CD4-positive, alpha-beta T cell (primary cell): ENCODE data around the gene IFT43. TPM values are rescaled to one million over a fixed set of nuclear protein-coding genes. Genes with fewer than 3 reads are reported as not detected.

ENCODE experiments used
- ATAC-seq: fragments of 200-7000 bp; cut with Tn5 transposase; one replicate; pipeline ENCODE4 v1.10.0; 2022; ENCODE audit warnings: mild to moderate bottlenecking; ENCODE audit not compliant: poor library complexity
- CTCF ChIA-PET: fragments of 350-600 bp; sonication (Branson Sonifier 250); formaldehyde crosslinking; loops from one replicate; lab custom pipeline; 2021; ENCODE audit warnings: antibody characterized with exemption, inconsistent platforms; lab: Charles Lee
- POLR2A ChIA-PET: fragments of 350-600 bp; sonication (Branson Sonifier 250); formaldehyde crosslinking; loops from one replicate; lab custom pipeline; 2021; ENCODE audit warnings: antibody characterized with exemption, inconsistent platforms; lab: Charles Lee
- DNase-seq, 14 experiments: peaks; one replicate each; pipeline ENCODE4 v3.0.0-alpha.2; 2013 to 2020; ENCODE audit warnings: mixed read lengths in 2 of 14
- H3K27ac ChIP-seq, 2 donors: one replicate each; pipeline versions ENCODE4 v1.5.1 to v1.7.0; 2013; ENCODE audit warnings: low read length in 2 of 2, low read depth in 1 of 2, mild to moderate bottlenecking in 1 of 2
- H3K27me3 ChIP-seq, 2 experiments: 1 replicate in 1 of 2; 2 replicates in 1 of 2; pipeline versions ENCODE4 v1.6.1 to v1.7.0; 2013; ENCODE audit warnings: low read length in 2 of 2, control low read depth in 1 of 2, mild to moderate bottlenecking in 1 of 2, moderate library complexity in 1 of 2; ENCODE audit not compliant: insufficient read depth in 2 of 2, control insufficient read depth in 1 of 2
- H3K36me3 ChIP-seq: one replicate; pipeline ENCODE4 v1.6.1; 2013; ENCODE audit warnings: low read length, control low read depth; ENCODE audit not compliant: insufficient read depth
- H3K4me1 ChIP-seq: one replicate; pipeline ENCODE4 v1.6.1; 2013; ENCODE audit warnings: low read length, control low read depth; ENCODE audit not compliant: insufficient read depth
- H3K4me3 ChIP-seq: one replicate; pipeline ENCODE4 v1.5.1; 2013; ENCODE audit warnings: mild to moderate bottlenecking, low read length, moderate library complexity
- H3K9me3 ChIP-seq, 2 experiments: 1 replicate in 1 of 2; 2 replicates in 1 of 2; pipeline versions ENCODE4 v1.6.1 to v1.7.0; 2013; ENCODE audit warnings: low read length in 2 of 2, mild to moderate bottlenecking in 2 of 2, control low read depth in 1 of 2, moderate library complexity in 1 of 2; ENCODE audit not compliant: control insufficient read depth in 1 of 2, insufficient read depth in 1 of 2
- H3K27ac Mint-ChIP-seq: one replicate; pipeline ENCODE4 v1.8.0; 2020; ENCODE audit warnings: mixed read lengths
- H3K27me3 Mint-ChIP-seq: one replicate; pipeline ENCODE4 v1.8.0; 2021; ENCODE audit warnings: mixed read lengths
- H3K36me3 Mint-ChIP-seq: one replicate; pipeline ENCODE4 v1.8.0; 2021; ENCODE audit warnings: low read depth, mixed read lengths
- H3K4me1 Mint-ChIP-seq: one replicate; pipeline ENCODE4 v1.8.0; 2021; ENCODE audit warnings: low read depth, mixed read lengths
- H3K4me3 Mint-ChIP-seq: one replicate; pipeline ENCODE4 v1.8.0; 2020; ENCODE audit warnings: mild to moderate bottlenecking, mixed read lengths
- H3K9me3 Mint-ChIP-seq: one replicate; pipeline ENCODE4 v1.8.0; 2020; ENCODE audit warnings: mixed read lengths
- CTCF ChIP-seq: fragments of 200-600 bp; IDR thresholded peaks from one replicate; pipeline ENCODE4 v1.8.0; 2022; ENCODE audit warnings: antibody characterized with exemption, mild to moderate bottlenecking
- intact Hi-C, 2 experiments: fragments of 100-400 bp; cut with DNase I in 1 of 2; cut with micrococcal nuclease in 1 of 2; formaldehyde crosslinking; loops; one replicate each; pipeline versions ENCODE4 v1.15.1 to v1.9.0; 2023 to 2025; cut with DNase I, micrococcal nuclease
- total RNA-seq, 174 experiments: library from RNA in 2 of 174; stranded (reverse) in 2 of 174; gene quantifications; one replicate each; pipeline ENCODE4 v1.2.3 and lab custom pipeline; 2021 to 2026

Gene IFT43
- total RNA-seq, 2 experiments from 2014 or later, result 10.0 to 11.1 TPM

- TF ChIP-seq CTCF, result no peak
- CTCF ChIA-PET, result no interaction called here
- ATAC-seq, result no peak
- Histone ChIP-seq H3K9me3 (no peaks in the 10 kb centered on the region), H3K36me3 (no peaks in the 10 kb centered on the region), H3K4me3 (no peak overlapping the region), H3K4me1 (no peaks in the 10 kb centered on the region), H3K27me3 (no peaks in the 10 kb centered on the region), H3K27ac (no peak overlapping the region)
- Mint-ChIP-seq H3K4me3 (no peak overlapping the region), H3K27me3 (no peaks in the 10 kb centered on the region), H3K36me3 (no peaks in the 10 kb centered on the region), H3K4me1 (no peaks in the 10 kb centered on the region), H3K27ac (no peak overlapping the region), H3K9me3 (no peaks in the 10 kb centered on the region)
- intact Hi-C loops, result no loop called here
- POLR2A ChIA-PET, result no interaction called here
- DNase-seq, result no peak
Observed at GRCh38 chr14:76090616-76091391, 105.2 kb downstream of the IFT43 start.

- no peak overlapping the region for H3K4me3 ChIP-seq
- DNase-seq (no peak), ATAC-seq (no peak)
- H3K27me3 Mint-ChIP-seq, result peaks cover 3% of the 10 kb centered on the region
- no peaks in the 10 kb centered on the region for H3K36me3 Mint-ChIP-seq
- H3K27me3 ChIP-seq, result no peaks in the 10 kb centered on the region
- H3K4me3 Mint-ChIP-seq, result no peak overlapping the region
- no peaks in the 10 kb centered on the region for H3K4me1 Mint-ChIP-seq
- POLR2A ChIA-PET, result no interaction called here
- H3K4me1 ChIP-seq, result no peaks in the 10 kb centered on the region
- no peaks in the 10 kb centered on the region for H3K9me3 Mint-ChIP-seq
- no peak overlapping the region for H3K27ac Mint-ChIP-seq
- no peak for TF ChIP-seq CTCF
- H3K36me3 ChIP-seq, result no peaks in the 10 kb centered on the region
- H3K9me3 ChIP-seq, result no peaks in the 10 kb centered on the region
- intact Hi-C loops, result no loop called here
- no peak overlapping the region for H3K27ac ChIP-seq
- CTCF ChIA-PET, result no interaction called here
Observed at GRCh38 chr14:76093077-76093476, 107.5 kb downstream of the IFT43 start.

- ChIA-PET POLR2A (no interaction called here), CTCF (no interaction called here)
- H3K9me3 ChIP-seq, result no peaks in the 10 kb centered on the region
- DNase-seq (no peak), ATAC-seq (no peak)
- peaks cover 3% of the 10 kb centered on the region for H3K27me3 Mint-ChIP-seq
- intact Hi-C loops, result no loop called here
- no peak overlapping the region for H3K4me3 ChIP-seq
- no peaks in the 10 kb centered on the region for H3K4me1 ChIP-seq
- H3K27me3 ChIP-seq, result no peaks in the 10 kb centered on the region
- no peaks in the 10 kb centered on the region for H3K36me3 Mint-ChIP-seq
- H3K4me3 Mint-ChIP-seq, result no peak overlapping the region
- H3K36me3 ChIP-seq, result no peaks in the 10 kb centered on the region
- H3K27ac Mint-ChIP-seq, result no peak overlapping the region
- H3K27ac ChIP-seq, result no peak overlapping the region
- no peaks in the 10 kb centered on the region for H3K4me1 Mint-ChIP-seq
- H3K9me3 Mint-ChIP-seq, result no peaks in the 10 kb centered on the region
- TF ChIP-seq CTCF, result no peak
Observed at GRCh38 chr14:76096257-76096656, 110.7 kb downstream of the IFT43 start.
